Activated CD8-positive, alpha-beta memory T cell treated with anti-CD3 and anti-CD28 coated beads for 1 hour (primary cell): ENCODE data around the gene MRPL1.
"Not testable (repeated sequence)": the region's sequence is repeated elsewhere in the genome, so short reads cannot be mapped to it uniquely, and the experiment has no call there.

Experiments used
- DNase-seq, 2 donors: peaks; one replicate each; pipeline ENCODE4 v3.0.0-alpha.2; 2020; ENCODE audit warnings: low read depth in 1 of 2; ENCODE audit errors: extremely low read depth in 1 of 2

The MRPL1 gene

GRCh38 chr4:77849278-77849965 lies 13.2 kb upstream of the MRPL1 start:
- DNase-seq: no peak

- DNase-seq: peak in 1 of 2 donors; percentile 37
These were observed 9.6 kb upstream of the MRPL1 start for GRCh38 chr4:77852892-77853495.

- no peak for DNase-seq
These were observed 8.1 kb upstream of the MRPL1 start for GRCh38 chr4:77854431-77855111.

- DNase-seq: no peak
These were observed 6.5 kb upstream of the MRPL1 start for GRCh38 chr4:77856152-77856551.

- DNase-seq: no peak
These were observed 3.4 kb upstream of the MRPL1 start for GRCh38 chr4:77859256-77859655.

- DNase-seq: no peak
These were observed 1.1 kb upstream of the MRPL1 start for GRCh38 chr4:77861495-77861894.

- DNase-seq: not testable (repeated sequence)
These were observed 711 bp downstream of the MRPL1 start for GRCh38 chr4:77863341-77863740.

GRCh38 chr4:77865259-77865658 lies 2.6 kb downstream of the MRPL1 start:
- DNase-seq: no peak

GRCh38 chr4:77872723-77873445 lies 10.3 kb downstream of the MRPL1 start:
- DNase-seq: no peak

GRCh38 chr4:77877167-77877566 lies 14.5 kb downstream of the MRPL1 start:
- no peak for DNase-seq

GRCh38 chr4:77877771-77878565 lies 15.3 kb downstream of the MRPL1 start:
- no peak for DNase-seq

- DNase-seq: no peak
These were observed 18.2 kb downstream of the MRPL1 start for GRCh38 chr4:77880784-77881183.

GRCh38 chr4:77881460-77882295 lies 19.0 kb downstream of the MRPL1 start:
- no peak for DNase-seq

- no peak for DNase-seq
These were observed 30.8 kb downstream of the MRPL1 start for GRCh38 chr4:77893451-77893850.

- DNase-seq: no peak
These were observed 37.0 kb downstream of the MRPL1 start for GRCh38 chr4:77899607-77900006.

- DNase-seq: no peak
These were observed 40.6 kb downstream of the MRPL1 start for GRCh38 chr4:77903186-77903585.

GRCh38 chr4:77905651-77906263 lies 43.1 kb downstream of the MRPL1 start:
- DNase-seq: no peak

- no peak for DNase-seq
These were observed 48.0 kb downstream of the MRPL1 start for GRCh38 chr4:77910676-77911075.

GRCh38 chr4:77911091-77911490 lies 48.5 kb downstream of the MRPL1 start:
- no peak for DNase-seq
